LoVo (cell line): ENCODE measurements around the gene PHF1.

Experiments
- DNase-seq: peaks from one replicate; pipeline ENCODE4 v3.0.0-alpha.2; 2016; ENCODE audit warnings: low spot score

PHF1 gene

DNA sequence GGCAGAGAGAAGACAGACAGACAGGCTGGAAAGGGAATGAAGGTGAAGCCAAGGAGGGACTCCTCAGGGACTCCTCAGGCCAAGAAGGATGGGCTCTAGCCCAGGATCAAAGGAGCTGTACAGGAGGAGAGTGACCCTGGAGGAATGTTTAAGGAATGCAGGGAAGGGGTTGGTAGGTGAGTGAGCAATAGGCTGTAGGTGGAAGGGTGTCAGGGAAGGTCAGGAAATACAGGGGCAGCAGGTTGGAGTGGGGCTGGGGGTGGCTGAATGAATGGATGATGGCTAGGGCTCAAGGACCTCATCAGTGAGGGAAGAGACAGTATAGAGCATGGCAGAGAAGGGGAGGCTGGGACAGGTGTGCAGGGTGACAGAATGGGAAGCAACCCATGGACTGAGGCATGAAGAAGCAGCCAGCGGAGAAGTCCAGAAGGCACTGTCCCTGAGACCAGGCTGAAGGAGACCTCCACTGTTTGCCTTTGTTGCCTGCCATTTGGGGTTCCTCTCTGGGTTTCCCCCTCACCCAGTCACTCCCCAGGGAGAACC, 22.3 kb downstream of the PHF1 start:
- DNase-seq = no peak

- no peak for DNase-seq
Measured at GRCh38 chr6:33433544-33434191, 22.9 kb downstream of the PHF1 start.

GRCh38 chr6:33434961-33435360, 24.1 kb downstream of the PHF1 start:
- DNase-seq = no peak

- DNase-seq = no peak
Measured at GRCh38 chr6:33437666-33438065, 26.9 kb downstream of the PHF1 start.

DNA sequence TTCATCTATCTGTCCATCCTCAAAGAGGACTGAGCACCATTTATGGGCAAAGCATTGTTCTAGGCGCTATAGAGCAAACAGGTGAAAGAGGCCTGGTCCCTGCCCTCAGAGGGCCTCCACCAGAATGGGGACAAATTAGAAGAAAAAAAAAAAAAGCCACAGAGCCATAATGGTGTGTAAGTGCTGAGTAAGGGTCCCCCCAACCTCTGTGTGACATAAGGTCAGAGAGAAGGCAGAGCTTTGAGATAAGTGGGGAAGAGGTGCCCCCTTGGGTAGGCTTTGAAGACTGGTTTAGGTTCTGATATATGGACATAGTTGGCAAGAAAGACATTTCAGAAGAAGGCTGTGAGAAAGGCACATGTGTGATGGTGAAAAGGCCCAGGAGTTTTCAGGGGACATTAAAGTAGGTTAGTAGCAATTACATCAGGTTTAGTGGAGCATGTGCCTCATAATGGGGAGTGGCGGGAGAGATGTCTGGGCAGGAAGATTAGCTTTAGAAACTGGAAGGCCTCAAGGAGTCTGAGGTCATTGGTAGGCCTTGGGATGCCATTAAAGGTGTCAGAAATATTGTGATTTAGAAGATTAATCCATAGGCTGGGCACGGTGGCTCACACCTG, 28.3 kb downstream of the PHF1 start:
- DNase-seq = no peak

DNA sequence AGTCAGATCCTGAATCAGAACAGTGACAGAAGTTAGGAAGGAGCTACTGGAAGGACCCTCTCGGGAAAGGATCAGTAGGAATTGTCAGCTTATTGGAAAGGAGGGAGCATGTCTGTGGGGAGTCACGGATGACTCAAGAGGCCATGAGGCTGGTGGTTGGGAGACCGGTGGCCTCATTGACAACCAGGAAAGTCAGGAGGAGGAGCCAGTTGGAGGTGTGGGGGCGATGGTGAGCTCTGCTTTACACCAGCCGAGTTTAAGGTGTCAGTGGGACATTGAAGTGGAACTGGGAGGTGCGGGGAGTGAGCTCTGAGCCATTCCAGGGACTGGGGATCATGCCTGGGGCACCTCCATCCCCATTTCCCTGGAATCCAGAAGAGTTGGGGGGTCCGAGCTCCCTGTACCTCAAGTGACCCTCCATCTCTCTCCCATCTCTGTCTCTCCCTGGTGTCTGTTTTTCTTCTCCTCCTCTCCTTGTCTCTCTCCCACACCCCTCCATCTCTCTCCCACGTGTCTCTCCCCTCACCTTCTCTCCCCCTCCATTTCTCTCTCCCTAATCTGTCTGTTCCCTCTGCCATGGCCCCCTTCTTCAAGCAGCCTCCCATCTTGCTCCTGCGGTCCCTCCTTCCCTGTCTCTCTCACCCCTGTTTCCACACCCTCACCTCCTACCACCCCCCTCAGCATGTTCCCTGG, 29.3 kb downstream of the PHF1 start:
- DNase-seq = no peak

DNA sequence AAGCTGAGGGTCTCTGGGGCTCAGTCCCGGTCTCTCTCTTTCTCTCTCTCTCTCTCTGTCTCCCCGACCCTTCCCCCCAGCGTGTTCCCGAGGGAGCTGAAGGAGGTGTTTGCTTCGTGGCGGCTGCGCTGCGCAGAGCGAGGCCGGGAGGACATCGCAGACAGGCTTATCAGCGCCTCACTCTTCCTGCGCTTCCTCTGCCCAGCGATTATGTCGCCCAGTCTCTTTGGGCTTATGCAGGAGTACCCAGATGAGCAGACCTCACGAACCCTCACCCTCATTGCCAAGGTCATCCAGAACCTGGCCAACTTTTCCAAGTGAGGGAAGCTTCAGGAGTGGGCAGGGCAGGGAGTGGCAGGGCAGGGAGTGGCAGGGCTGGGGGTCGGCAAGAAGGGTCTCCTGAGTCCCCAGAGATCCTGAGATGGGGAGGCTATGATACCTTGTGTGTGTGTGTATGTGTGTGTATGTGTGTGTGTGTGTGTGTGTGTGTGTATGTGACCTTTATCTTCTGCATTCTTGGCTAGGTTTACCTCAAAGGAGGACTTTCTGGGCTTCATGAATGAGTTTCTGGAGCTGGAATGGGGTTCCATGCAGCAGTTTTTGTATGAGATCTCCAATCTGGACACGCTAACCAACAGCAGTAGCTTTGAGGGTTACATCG, 30.0 kb downstream of the PHF1 start:
- no peak for DNase-seq

DNA sequence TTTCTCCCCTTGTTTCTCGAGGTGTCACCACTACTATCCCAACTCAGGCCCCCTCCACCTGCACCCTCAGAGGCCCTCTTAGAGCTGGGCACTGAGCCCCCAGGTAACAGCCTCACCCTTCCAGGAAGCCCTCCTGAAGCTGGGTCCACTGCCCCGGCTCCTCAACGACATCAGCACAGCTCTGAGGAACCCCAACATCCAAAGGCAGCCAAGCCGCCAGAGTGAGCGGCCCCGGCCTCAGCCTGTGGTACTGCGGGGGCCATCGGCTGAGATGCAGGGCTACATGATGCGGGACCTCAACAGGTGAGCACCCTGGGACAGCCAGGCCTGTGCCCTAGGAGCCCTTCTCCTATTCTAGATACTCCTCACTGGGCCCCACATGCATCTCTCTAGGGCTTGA, 30.6 kb downstream of the PHF1 start:
- no peak for DNase-seq

GRCh38 chr6:33442283-33442682, 31.5 kb downstream of the PHF1 start:
- no peak for DNase-seq

GRCh38 chr6:33443025-33443424, 32.2 kb downstream of the PHF1 start:
- no peak for DNase-seq

- DNase-seq = no peak
Measured at GRCh38 chr6:33443619-33444504, 33.0 kb downstream of the PHF1 start.

DNA sequence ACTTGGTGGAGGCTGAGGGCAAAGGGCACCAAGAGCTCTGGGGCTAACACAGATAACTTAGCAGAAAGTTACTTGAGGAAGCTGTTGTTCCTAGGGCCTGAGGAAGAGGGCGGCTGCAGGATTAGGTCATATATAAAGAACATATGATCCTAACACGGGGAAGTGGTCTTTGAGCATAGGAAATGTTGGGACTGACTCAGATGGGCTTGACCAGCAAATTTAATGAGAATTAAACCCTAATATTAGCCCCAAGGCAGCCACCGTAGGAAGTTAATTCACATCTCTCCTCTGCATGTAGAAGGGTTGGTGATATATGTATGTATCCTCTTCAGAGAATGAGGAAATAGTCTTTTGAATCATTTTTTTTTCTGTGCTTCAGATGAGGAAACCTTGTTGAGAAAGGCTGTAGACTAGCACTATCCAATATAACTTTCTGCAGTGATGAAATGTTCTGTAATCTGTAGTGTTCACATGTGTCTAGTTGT, 34.3 kb downstream of the PHF1 start:
- DNase-seq = no peak

GRCh38 chr6:33446356-33446755, 35.5 kb downstream of the PHF1 start:
- DNase-seq = no peak

GRCh38 chr6:33450434-33450833, 39.6 kb downstream of the PHF1 start:
- DNase-seq = no peak

DNA sequence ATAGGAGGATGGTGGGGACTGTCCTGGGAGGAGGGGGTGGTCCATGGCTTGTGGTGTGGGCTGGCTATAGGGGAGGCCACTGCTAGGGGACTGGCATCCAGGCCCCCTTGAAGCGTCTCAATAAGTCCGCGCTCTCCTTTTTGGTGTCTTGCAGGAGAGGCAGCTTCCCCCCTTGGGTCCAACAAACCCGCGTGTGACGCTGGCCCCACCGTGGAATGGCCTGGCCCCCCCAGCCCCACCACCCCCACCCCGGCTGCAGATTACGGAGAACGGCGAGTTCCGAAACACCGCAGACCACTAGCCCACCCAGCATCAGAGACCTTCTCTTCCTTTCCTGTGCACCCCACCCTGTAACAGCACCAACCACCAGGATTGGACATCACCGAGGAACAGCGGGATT, 40.8 kb downstream of the PHF1 start:
- no peak for DNase-seq

- no peak for DNase-seq
Measured at GRCh38 chr6:33452496-33452895, 41.7 kb downstream of the PHF1 start.

- no peak for DNase-seq
Measured at GRCh38 chr6:33453393-33454008, 42.7 kb downstream of the PHF1 start.

DNA sequence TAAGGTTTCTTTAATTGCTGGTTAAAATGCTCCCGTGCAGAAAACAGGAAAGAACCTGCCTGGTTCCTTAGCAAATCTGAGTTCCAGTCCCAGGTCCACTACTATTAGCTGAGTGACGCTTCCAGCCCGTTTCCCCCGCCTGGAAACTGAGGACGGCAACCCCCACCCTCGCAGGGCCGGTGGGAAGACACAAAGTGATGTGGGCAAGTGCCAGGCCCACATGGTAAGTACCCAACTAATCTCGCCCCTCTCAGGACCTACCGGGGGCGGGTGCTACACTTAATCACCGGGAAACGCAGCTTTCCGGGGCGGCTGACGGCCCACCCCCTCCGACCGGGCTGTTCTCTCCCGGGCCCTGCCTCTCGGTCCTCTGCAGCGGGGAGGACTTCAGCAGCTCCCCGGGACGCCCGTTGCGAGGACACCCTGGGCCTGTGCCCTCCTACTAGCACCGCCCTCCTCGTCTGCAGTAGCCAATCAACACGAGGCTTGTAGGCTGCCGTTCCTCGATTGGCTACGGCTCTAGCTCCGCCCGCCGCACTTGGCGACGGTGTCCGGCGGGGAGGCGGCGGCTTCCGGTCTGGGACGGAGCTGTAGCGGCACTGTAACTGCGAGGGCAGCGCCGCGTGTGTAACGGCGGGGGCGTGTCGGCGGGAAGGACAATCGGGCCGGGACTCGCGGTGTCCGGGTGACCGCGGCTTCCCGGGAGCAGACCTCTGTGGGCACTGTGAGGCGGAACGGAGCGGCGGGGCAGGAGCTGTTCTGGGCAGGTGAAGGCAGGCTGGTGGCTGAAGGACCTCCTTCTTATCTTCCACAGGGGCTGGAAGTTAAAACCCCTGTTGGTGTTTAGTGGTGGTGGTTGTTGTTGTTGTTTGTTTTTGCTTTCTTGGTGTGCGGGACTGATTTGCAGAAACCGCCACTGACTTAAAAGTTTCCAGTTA, 43.5 kb downstream of the PHF1 start, which contains the start of gene ZBTB9:
Gene ZBTB9, plus strand, starts transcription at position 568 of the 938 bp plus-strand sequence. CDS start 525 bp downstream, outside the sequence.
- DNase-seq = peak; percentile 97

DNA sequence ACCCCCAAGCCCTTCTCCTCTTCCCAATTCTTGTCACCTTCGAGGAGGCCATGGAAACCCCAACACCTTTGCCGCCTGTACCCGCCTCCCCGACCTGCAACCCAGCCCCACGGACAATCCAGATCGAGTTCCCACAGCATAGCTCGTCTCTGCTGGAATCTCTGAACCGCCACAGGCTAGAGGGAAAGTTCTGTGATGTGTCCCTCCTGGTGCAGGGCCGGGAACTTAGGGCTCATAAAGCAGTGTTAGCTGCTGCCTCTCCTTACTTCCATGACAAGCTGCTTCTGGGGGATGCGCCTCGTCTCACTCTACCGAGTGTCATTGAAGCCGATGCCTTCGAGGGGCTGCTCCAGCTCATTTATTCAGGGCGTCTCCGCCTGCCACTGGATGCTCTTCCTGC, 44.2 kb downstream of the PHF1 start:
- DNase-seq = no peak

GRCh38 chr6:33456156-33456555, 45.3 kb downstream of the PHF1 start:
- DNase-seq = no peak
